IMR-90 (cell line): ENCODE results near the gene FOXP4. TPM values are rescaled to one million over a fixed set of nuclear protein-coding genes. Genes with fewer than 3 reads are reported as not detected.

Experiments
- ATAC-seq: fragments of 200-7000 bp; cut with Tn5 transposase; 2 replicates; pipeline ENCODE4 v1.9.1; 2020; ENCODE audit warnings: low read depth, mild to moderate bottlenecking, moderate library complexity
- BruUV-seq: library from RNA; stranded (reverse); fragments of 400-500 nt; replicated peaks from 2 replicates; lab custom pipeline; 2021; lab: Mats Ljungman, UMichigan
- CTCF ChIA-PET: fragments of 300-600 bp; formaldehyde crosslinking; extraction: SDS; loops from one replicate; lab custom pipeline; 2021; ENCODE audit warnings: antibody characterized with exemption; lab: Yijun Ruan, JAX
- POLR2A ChIA-PET: fragments of 300-600 bp; sonication (Branson Sonifier 250); formaldehyde crosslinking; loops from one replicate; lab custom pipeline; 2022; ENCODE audit warnings: antibody characterized with exemption; ENCODE audit not compliant: unreplicated experiment; lab: Charles Lee
- DNase-seq: peaks from one replicate; pipeline ENCODE4 v3.0.0; 2013
- H2AFZ ChIP-seq: replicated peaks from 2 replicates; pipeline ENCODE3; 2013; ENCODE audit warnings: low read length, mild to moderate bottlenecking; ENCODE audit not compliant: poor library complexity
- H2AK5ac ChIP-seq: 2 replicates; pipeline ENCODE4 v1.6.1; 2013; ENCODE audit warnings: low read depth, low read length, inconsistent platforms
- H2AK9ac ChIP-seq: replicated peaks from 2 replicates; pipeline ENCODE3; 2013; ENCODE audit warnings: mild to moderate bottlenecking, low read depth, low read length, moderate library complexity; ENCODE audit not compliant: poor library complexity
- H2BK120ac ChIP-seq: 2 replicates; pipeline ENCODE4 v1.6.1; 2013; ENCODE audit warnings: low read depth, low read length, inconsistent platforms
- H2BK15ac ChIP-seq: 3 replicates; pipeline ENCODE4 v1.6.1; 2013; ENCODE audit warnings: low read depth, low read length, inconsistent platforms
- H2BK20ac ChIP-seq: 2 replicates; pipeline ENCODE4 v1.6.1; 2013; ENCODE audit warnings: low read depth, mild to moderate bottlenecking, inconsistent platforms, low read length, moderate library complexity
- H2BK5ac ChIP-seq: 2 replicates; pipeline ENCODE4 v1.6.1; 2013; ENCODE audit warnings: mild to moderate bottlenecking, low read depth, low read length, inconsistent platforms; ENCODE audit not compliant: poor library complexity, severe bottlenecking
- H3K14ac ChIP-seq: replicated peaks from 2 replicates; pipeline ENCODE4 v1.6.1; 2013; ENCODE audit warnings: low read depth, low read length, inconsistent platforms
- H3K18ac ChIP-seq: 2 replicates; pipeline ENCODE4 v1.6.1; 2013; ENCODE audit warnings: low read depth, low read length, control low read depth
- H3K23ac ChIP-seq: 2 replicates; pipeline ENCODE4 v1.6.1; 2013; ENCODE audit warnings: low read depth, low read length, inconsistent platforms
- H3K27ac ChIP-seq: 2 replicates; pipeline ENCODE4 v1.5.1; 2013; ENCODE audit warnings: mild to moderate bottlenecking, control low read depth, low read length; ENCODE audit not compliant: insufficient read depth
- H3K27me3 ChIP-seq: 2 replicates; pipeline ENCODE4 v1.6.1; 2013; ENCODE audit warnings: low read length; ENCODE audit not compliant: control insufficient read depth, insufficient read depth
- H3K36me3 ChIP-seq: 2 replicates; pipeline ENCODE4 v1.6.1; 2013; ENCODE audit warnings: low read length, mixed read lengths; ENCODE audit not compliant: control insufficient read depth, insufficient read depth
- H3K4ac ChIP-seq: 2 replicates; pipeline ENCODE4 v1.6.1; 2013; ENCODE audit warnings: low read depth, low read length, inconsistent platforms
- H3K4me1 ChIP-seq: 2 replicates; pipeline ENCODE4 v1.6.1; 2013; ENCODE audit warnings: low read length, mixed read lengths; ENCODE audit not compliant: control insufficient read depth, insufficient read depth
- H3K4me2 ChIP-seq: 2 replicates; pipeline ENCODE4 v1.6.1; 2013; ENCODE audit warnings: low read depth, mild to moderate bottlenecking, control low read depth, low read length, moderate library complexity
- H3K4me3 ChIP-seq: 2 replicates; pipeline ENCODE4 v1.5.1; 2013; ENCODE audit warnings: low read depth, mild to moderate bottlenecking, control low read depth, low read length, moderate library complexity; ENCODE audit not compliant: insufficient read depth
- H3K56ac ChIP-seq: 2 replicates; pipeline ENCODE4 v1.6.1; 2013; ENCODE audit warnings: low read length, inconsistent platforms; ENCODE audit not compliant: insufficient read depth; ENCODE audit errors: extremely low read depth
- H3K79me1 ChIP-seq, 2 experiments: 2 replicates each; pipeline ENCODE4 v1.6.1; 2013; ENCODE audit warnings: low read length in 2 of 2, inconsistent platforms in 1 of 2, low read depth in 1 of 2
- H3K9ac ChIP-seq: 2 replicates; pipeline ENCODE4 v1.6.1; 2013; ENCODE audit warnings: low read depth, low read length, control low read depth
- H3K9me1 ChIP-seq: 2 replicates; pipeline ENCODE4 v1.6.1; 2013; ENCODE audit warnings: low read length, inconsistent platforms; ENCODE audit not compliant: insufficient read depth
- H3K9me3 ChIP-seq: 2 replicates; pipeline ENCODE4 v1.6.1; 2013; ENCODE audit warnings: low read length; ENCODE audit not compliant: control insufficient read depth, insufficient read depth
- H4K20me1 ChIP-seq: 2 replicates; pipeline ENCODE4 v1.6.1; 2013; ENCODE audit warnings: low read length, inconsistent platforms; ENCODE audit not compliant: insufficient read depth
- H4K5ac ChIP-seq: 2 replicates; pipeline ENCODE4 v1.6.1; 2013; ENCODE audit warnings: mild to moderate bottlenecking, low read depth, low read length, control low read depth
- H4K8ac ChIP-seq, 2 experiments: 2 replicates each; pipeline ENCODE4 v1.6.1; 2013; ENCODE audit warnings: low read depth in 2 of 2, low read length in 2 of 2, control low read depth in 1 of 2, inconsistent platforms in 1 of 2
- H4K91ac ChIP-seq: 2 replicates; pipeline ENCODE4 v1.6.1; 2013; ENCODE audit warnings: low read depth, low read length, inconsistent platforms; ENCODE audit not compliant: insufficient read depth
- BHLHE40 ChIP-seq: fragments of 150-350 bp; IDR thresholded peaks from 2 replicates; pipeline ENCODE4 v1.6.1; 2016; ENCODE audit warnings: mild to moderate bottlenecking, low read depth, low read length
- CEBPB ChIP-seq: IDR thresholded peaks from 2 replicates; pipeline ENCODE4 v1.6.1; 2012; ENCODE audit warnings: low read depth, low read length, improper control_type of control experiment
- CHD1 ChIP-seq: IDR thresholded peaks from 2 replicates; pipeline ENCODE4 v1.6.1; 2012; ENCODE audit warnings: low read depth, low read length, improper control_type of control experiment
- FOS ChIP-seq: fragments of 150-350 bp; IDR thresholded peaks from 2 replicates; pipeline ENCODE4 v1.6.1; 2016; ENCODE audit warnings: low read depth, low read length
- MAFK ChIP-seq: IDR thresholded peaks from 2 replicates; pipeline ENCODE4 v1.6.1; 2012; ENCODE audit warnings: low read depth, low read length, improper control_type of control experiment
- MAZ ChIP-seq: IDR thresholded peaks from 2 replicates; pipeline ENCODE4 v1.6.1; 2012; ENCODE audit warnings: low read depth, mild to moderate bottlenecking, low read length, improper control_type of control experiment, moderate library complexity, borderline replicate concordance
- MXI1 ChIP-seq: IDR thresholded peaks from 2 replicates; pipeline ENCODE4 v1.6.1; 2012; ENCODE audit warnings: low read depth, mild to moderate bottlenecking, low read length, moderate library complexity, borderline replicate concordance
- NFE2L2 ChIP-seq: fragments of 150-350 bp; IDR thresholded peaks from 2 replicates; pipeline ENCODE4 v1.6.1; 2016; ENCODE audit warnings: low read depth, mild to moderate bottlenecking, low read length
- POLR2A ChIP-seq: IDR thresholded peaks from 2 replicates; pipeline ENCODE4 v1.6.1; 2012; ENCODE audit warnings: mild to moderate bottlenecking, low read depth, low read length
- RAD21 ChIP-seq: IDR thresholded peaks from 2 replicates; pipeline ENCODE4 v1.6.1; 2012; ENCODE audit warnings: low read length, improper control_type of control experiment
- RCOR1 ChIP-seq: IDR thresholded peaks from 2 replicates; pipeline ENCODE4 v1.6.1; 2012; ENCODE audit warnings: mild to moderate bottlenecking, low read length, improper control_type of control experiment; ENCODE audit not compliant: insufficient replicate concordance
- RFX5 ChIP-seq: IDR thresholded peaks from 2 replicates; pipeline ENCODE4 v1.8.0; 2012; ENCODE audit warnings: low read depth, mild to moderate bottlenecking, low read length, moderate library complexity
- SMC3 ChIP-seq: fragments of 150-350 bp; IDR thresholded peaks from 2 replicates; pipeline ENCODE4 v1.6.1; 2016; ENCODE audit warnings: low read depth, mild to moderate bottlenecking, antibody characterized with exemption, low read length, moderate library complexity
- WGBS, 2 experiments: methylation state at CpG; one replicate each; pipeline versions ENCODE4 v1.1.5 to v1.1.7; 2013; ENCODE audit warnings: missing lambda C conversion rate in 2 of 2; ENCODE audit not compliant: insufficient read length in 1 of 2; ENCODE audit errors: extremely low coverage in 2 of 2; 5-methylcytosine and 5-hydroxymethylcytosine counted together
- dilution Hi-C: fragments of 300-500 bp; cut with HindIII; formaldehyde crosslinking; loops from one replicate; pipeline ENCODE4 v1.14.3; 2018; ENCODE audit warnings: low sequenced_read_pairs; ENCODE audit not compliant: unreplicated experiment
- in situ Hi-C: fragments of 300-500 bp; cut with MboI; formaldehyde crosslinking; loops from 3 replicates; pipeline ENCODE4 v1.14.3; 2019; ENCODE audit warnings: low sequenced_read_pairs, inconsistent platforms, mixed read lengths
- intact Hi-C: fragments of 100-400 bp; cut with micrococcal nuclease; formaldehyde crosslinking; loops from 2 replicates; pipeline ENCODE4 v1.10.0; 2022
- polyA plus RNA-seq, 3 experiments: library from polyadenylated mRNA; depleted of rRNA; stranded (reverse); fragments of >200 nt; gene quantifications; 2 replicates each; pipeline ENCODE4 v1.2.3, GENCODE V29; 2012; ENCODE audit warnings: low replicate concordance in 1 of 3
- total RNA-seq: library from RNA; depleted of rRNA; stranded (reverse); fragments of >200 nt; gene quantifications from 2 replicates; pipeline ENCODE4 v1.2.3, GENCODE V29; 2012
- TF ChIP-seq, protein P1 (sequence below): fragments of 150-350 bp; IDR thresholded peaks from 2 replicates; pipeline ENCODE4 v1.6.1; 2016; ENCODE audit warnings: low read depth, mild to moderate bottlenecking, low read length, moderate library complexity, borderline replicate concordance
- TF ChIP-seq, protein P2 (sequence below): conservative IDR thresholded peaks from 2 replicates; pipeline ENCODE4 v1.5.1; 2012; ENCODE audit warnings: mild to moderate bottlenecking, low read depth, low read length, improper control_type of control experiment
- TF ChIP-seq, protein P3 (sequence below): fragments of 150-350 bp; IDR thresholded peaks from 2 replicates; pipeline ENCODE4 v1.6.1; 2017; ENCODE audit warnings: mild to moderate bottlenecking, antibody characterized with exemption, low read length, low read depth

Gene FOXP4
- total and polyA plus RNA-seq, 2 of the 4 experiments (the other 2 are of a cell fraction): 0.72 to 9.5 TPM

DNA sequence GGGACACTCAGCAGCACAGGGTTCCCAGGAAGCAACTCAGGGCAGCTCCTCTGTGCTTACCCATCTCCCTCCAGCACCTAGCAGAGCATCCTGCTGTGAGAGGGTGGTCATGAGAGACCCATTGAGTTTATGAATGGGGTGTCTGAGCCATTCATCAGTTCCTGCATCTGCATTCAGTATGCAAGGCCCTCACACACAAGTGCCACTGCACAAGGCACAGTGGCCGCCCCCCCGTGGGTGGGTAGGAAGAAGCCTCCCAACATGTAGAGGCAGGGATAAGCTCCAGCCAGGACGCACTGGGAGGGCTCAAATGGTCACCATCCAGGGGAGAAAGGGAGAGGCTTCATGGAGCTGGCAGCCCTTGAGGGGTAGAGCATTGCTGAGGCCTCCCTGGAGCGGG, 43.0 kb downstream of the FOXP4 start:
- dilution Hi-C loops: no loop called here
- H3K9me1 ChIP-seq: no peaks in the 10 kb centered on the region; the same call in 1 of the 2 replicates
- no peaks in the 10 kb centered on the region for H3K4me1 ChIP-seq
- no peak overlapping the region for H3K9ac ChIP-seq
- no peak overlapping the region for H2AK9ac ChIP-seq
- H3K36me3 ChIP-seq: peaks cover 30% of the 10 kb centered on the region
- peaks cover 6% of the 10 kb centered on the region for H4K20me1 ChIP-seq
- BruUV-seq: no TSS peak
- CTCF ChIA-PET: no interaction called here
- H2BK120ac ChIP-seq: no peak overlapping the region
- ATAC-seq (no peak), DNase-seq (no peak)
- H4K91ac ChIP-seq: no peak overlapping the region
- H3K4me2 ChIP-seq: no peak overlapping the region
- no peak overlapping the region for H2BK5ac ChIP-seq
- no peak overlapping the region for H3K23ac ChIP-seq
- H4K8ac ChIP-seq: no peak overlapping the region
- WGBS, 2 experiments: 83% methylated on average over 1 of the region's 4 CpGs; no CpG with 5 or more reads in 1 of the 2 experiments
- H2AFZ ChIP-seq: no peak overlapping the region
- no peak overlapping the region for H3K27ac ChIP-seq
- H3K56ac ChIP-seq: no peak overlapping the region
- intact Hi-C loops: no loop called here
- H4K5ac ChIP-seq: no peak overlapping the region
- H2BK20ac ChIP-seq: no peak overlapping the region
- H2AK5ac ChIP-seq: no peak overlapping the region
- no peak overlapping the region for H3K4me3 ChIP-seq
- H3K79me1 ChIP-seq: no peaks in the 10 kb centered on the region
- POLR2A ChIA-PET: no interaction called here
- H3K18ac ChIP-seq: no peak overlapping the region
- H3K14ac ChIP-seq: no peak overlapping the region
- no peaks in the 10 kb centered on the region for H3K9me3 ChIP-seq
- no peak overlapping the region for H3K4ac ChIP-seq
- H2BK15ac ChIP-seq: no peak overlapping the region
- in situ Hi-C loops: loop anchor here (10.0 kb wide), 1 partner anchor 124 kb away; no protein-coding TSS in a partner anchor
- TF ChIP-seq BHLHE40: no peak
- TF ChIP-seq RCOR1: no peak
- TF ChIP-seq, protein P1, sequence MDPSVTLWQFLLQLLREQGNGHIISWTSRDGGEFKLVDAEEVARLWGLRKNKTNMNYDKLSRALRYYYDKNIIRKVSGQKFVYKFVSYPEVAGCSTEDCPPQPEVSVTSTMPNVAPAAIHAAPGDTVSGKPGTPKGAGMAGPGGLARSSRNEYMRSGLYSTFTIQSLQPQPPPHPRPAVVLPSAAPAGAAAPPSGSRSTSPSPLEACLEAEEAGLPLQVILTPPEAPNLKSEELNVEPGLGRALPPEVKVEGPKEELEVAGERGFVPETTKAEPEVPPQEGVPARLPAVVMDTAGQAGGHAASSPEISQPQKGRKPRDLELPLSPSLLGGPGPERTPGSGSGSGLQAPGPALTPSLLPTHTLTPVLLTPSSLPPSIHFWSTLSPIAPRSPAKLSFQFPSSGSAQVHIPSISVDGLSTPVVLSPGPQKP: no peak
- TF ChIP-seq NFE2L2: no peak
- no peak for TF ChIP-seq RFX5
- TF ChIP-seq, protein P2, sequence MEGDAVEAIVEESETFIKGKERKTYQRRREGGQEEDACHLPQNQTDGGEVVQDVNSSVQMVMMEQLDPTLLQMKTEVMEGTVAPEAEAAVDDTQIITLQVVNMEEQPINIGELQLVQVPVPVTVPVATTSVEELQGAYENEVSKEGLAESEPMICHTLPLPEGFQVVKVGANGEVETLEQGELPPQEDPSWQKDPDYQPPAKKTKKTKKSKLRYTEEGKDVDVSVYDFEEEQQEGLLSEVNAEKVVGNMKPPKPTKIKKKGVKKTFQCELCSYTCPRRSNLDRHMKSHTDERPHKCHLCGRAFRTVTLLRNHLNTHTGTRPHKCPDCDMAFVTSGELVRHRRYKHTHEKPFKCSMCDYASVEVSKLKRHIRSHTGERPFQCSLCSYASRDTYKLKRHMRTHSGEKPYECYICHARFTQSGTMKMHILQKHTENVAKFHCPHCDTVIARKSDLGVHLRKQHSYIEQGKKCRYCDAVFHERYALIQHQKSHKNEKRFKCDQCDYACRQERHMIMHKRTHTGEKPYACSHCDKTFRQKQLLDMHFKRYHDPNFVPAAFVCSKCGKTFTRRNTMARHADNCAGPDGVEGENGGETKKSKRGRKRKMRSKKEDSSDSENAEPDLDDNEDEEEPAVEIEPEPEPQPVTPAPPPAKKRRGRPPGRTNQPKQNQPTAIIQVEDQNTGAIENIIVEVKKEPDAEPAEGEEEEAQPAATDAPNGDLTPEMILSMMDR: no peak
- no peak for TF ChIP-seq RAD21
- no peak for TF ChIP-seq MAZ
- no peak for TF ChIP-seq CEBPB
- TF ChIP-seq FOS: no peak
- no peak for TF ChIP-seq MXI1
- TF ChIP-seq SMC3: no peak
- TF ChIP-seq POLR2A: no peak
- TF ChIP-seq MAFK: no peak
- TF ChIP-seq CHD1: no peak
- TF ChIP-seq, protein P3, sequence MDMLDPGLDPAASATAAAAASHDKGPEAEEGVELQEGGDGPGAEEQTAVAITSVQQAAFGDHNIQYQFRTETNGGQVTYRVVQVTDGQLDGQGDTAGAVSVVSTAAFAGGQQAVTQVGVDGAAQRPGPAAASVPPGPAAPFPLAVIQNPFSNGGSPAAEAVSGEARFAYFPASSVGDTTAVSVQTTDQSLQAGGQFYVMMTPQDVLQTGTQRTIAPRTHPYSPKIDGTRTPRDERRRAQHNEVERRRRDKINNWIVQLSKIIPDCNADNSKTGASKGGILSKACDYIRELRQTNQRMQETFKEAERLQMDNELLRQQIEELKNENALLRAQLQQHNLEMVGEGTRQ: no peak
- no peaks in the 10 kb centered on the region for H3K27me3 ChIP-seq
